Measurements from ENCODE around the gene MAGEF1. TPM values are rescaled to one million over a fixed set of nuclear protein-coding genes. Genes with fewer than 3 reads are reported as not detected.

MAGEF1 gene
- total and polyA plus RNA-seq, 9 of the 15 experiments (the other 6 are each of a cell fraction or from before 2014, with no cell fraction given) = 1.5 to 39.1 (median 19.8) TPM

DNA sequence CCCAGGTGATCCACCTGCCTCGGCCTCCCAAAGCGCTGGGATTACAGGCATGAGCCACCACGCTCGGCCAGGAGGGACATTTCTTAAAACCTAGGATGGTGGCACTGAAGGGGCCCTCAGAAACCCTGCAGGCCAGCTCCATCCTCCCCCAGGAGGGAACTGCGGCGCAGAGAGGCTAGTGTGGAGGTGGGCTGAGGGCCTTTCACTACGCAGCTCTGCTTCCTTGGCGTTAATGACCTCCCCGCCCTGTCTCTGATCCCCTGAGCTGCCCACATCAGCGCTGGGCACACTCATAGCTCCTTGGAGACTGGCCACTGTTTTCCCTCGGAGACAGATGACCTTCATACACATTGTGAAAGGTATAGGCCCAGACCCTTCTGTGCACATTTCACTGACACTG is 46.2 kb upstream of the MAGEF1 start:
- POLR2A ChIA-PET = interaction anchor here (0.6 to 1.1 kb wide), 2 partner anchors 11 to 187 kb away, joined by 3 read pairs; no protein-coding TSS in a partner anchor
- in situ Hi-C loops (cut with MboI) = no loop called here
- H2AFZ ChIP-seq (ENCODE audit: low read depth, low read length) = no peak overlapping the region
- peaks cover 0 to 8% of the 10 kb centered on the region in 2 experiments; a peak in 2 of 5 replicates for H3K27me3 ChIP-seq (ENCODE audit: control insufficient read depth in 2 of 2, insufficient read depth in 2 of 2, low read length in 2 of 2)
- no peak for DNase-seq (ENCODE audit: extremely low read depth in 1 of 4, low spot score in 3 of 4)
- no peak for FAIRE-seq
- H3K27ac ChIP-seq (ENCODE audit: extremely low read depth, low read depth, low read length) = no peak overlapping the region
- no peaks in the 10 kb centered on the region for H4K20me1 ChIP-seq (replicated peaks; ENCODE audit: control insufficient read depth, insufficient read depth, low read length)
- peaks cover 3% of the 10 kb centered on the region for H3K9me1 ChIP-seq (ENCODE audit: control insufficient read depth, insufficient read depth, low read length)
- no peaks in the 10 kb centered on the region for H3K79me2 ChIP-seq (ENCODE audit: control insufficient read depth, insufficient read depth, low read length)
- H3K4me2 ChIP-seq (ENCODE audit: insufficient read depth, low read length) = no peak overlapping the region
- 32% methylated on average over 10 of the region's 11 CpGs for WGBS (ENCODE audit: insufficient coverage, low coverage, missing lambda C conversion rate)
- no peaks in the 10 kb centered on the region for H3K9me3 ChIP-seq (replicated peaks; ENCODE audit: control insufficient read depth, insufficient read depth, low read depth, low read length)
- no peak for TF ChIP-seq MEF2D (tag; conservative IDR thresholded peaks at IDR 0.05; ENCODE audit: low read depth)
- no peak for TF ChIP-seq NELFE (IDR thresholded peaks at IDR 0.05; ENCODE audit: insufficient read depth, insufficient read length)
- TF ChIP-seq, protein P1, sequence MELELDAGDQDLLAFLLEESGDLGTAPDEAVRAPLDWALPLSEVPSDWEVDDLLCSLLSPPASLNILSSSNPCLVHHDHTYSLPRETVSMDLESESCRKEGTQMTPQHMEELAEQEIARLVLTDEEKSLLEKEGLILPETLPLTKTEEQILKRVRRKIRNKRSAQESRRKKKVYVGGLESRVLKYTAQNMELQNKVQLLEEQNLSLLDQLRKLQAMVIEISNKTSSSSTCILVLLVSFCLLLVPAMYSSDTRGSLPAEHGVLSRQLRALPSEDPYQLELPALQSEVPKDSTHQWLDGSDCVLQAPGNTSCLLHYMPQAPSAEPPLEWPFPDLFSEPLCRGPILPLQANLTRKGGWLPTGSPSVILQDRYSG (tag; conservative IDR thresholded peaks at IDR 0.05; ENCODE audit: low read depth) = no peak
- TF ChIP-seq, protein P2, sequence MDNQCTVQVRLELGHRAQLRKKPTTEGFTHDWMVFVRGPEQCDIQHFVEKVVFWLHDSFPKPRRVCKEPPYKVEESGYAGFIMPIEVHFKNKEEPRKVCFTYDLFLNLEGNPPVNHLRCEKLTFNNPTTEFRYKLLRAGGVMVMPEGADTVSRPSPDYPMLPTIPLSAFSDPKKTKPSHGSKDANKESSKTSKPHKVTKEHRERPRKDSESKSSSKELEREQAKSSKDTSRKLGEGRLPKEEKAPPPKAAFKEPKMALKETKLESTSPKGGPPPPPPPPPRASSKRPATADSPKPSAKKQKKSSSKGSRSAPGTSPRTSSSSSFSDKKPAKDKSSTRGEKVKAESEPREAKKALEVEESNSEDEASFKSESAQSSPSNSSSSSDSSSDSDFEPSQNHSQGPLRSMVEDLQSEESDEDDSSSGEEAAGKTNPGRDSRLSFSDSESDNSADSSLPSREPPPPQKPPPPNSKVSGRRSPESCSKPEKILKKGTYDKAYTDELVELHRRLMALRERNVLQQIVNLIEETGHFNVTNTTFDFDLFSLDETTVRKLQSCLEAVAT (IDR thresholded peaks at IDR 0.05) = no peak
- no peak for TF ChIP-seq ZFX (CRISPR knock-in tag; IDR thresholded peaks at IDR 0.05)
- TF ChIP-seq ZNF507 (tag; conservative IDR thresholded peaks at IDR 0.05) = no peak
- TF ChIP-seq, protein P3, sequence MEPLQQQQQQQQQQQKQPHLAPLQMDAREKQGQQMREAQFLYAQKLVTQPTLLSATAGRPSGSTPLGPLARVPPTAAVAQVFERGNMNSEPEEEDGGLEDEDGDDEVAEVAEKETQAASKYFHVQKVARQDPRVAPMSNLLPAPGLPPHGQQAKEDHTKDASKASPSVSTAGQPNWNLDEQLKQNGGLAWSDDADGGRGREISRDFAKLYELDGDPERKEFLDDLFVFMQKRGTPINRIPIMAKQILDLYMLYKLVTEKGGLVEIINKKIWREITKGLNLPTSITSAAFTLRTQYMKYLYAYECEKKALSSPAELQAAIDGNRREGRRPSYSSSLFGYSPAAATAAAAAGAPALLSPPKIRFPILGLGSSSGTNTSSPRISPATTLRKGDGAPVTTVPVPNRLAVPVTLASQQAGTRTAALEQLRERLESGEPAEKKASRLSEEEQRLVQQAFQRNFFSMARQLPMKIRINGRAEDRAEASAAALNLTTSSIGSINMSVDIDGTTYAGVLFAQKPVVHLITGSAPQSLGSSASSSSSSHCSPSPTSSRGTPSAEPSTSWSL (CRISPR knock-in tag; IDR thresholded peaks at IDR 0.05; ENCODE audit: borderline replicate concordance) = no peak
- no peak for TF ChIP-seq ZNF212 (CRISPR knock-in tag; IDR thresholded peaks at IDR 0.05)
- no peak for TF ChIP-seq CBX3 (IDR thresholded peaks at IDR 0.05; ENCODE audit: borderline replicate concordance in 1 of 2, low read length in 2 of 2)
- no peak for TF ChIP-seq MYC (IDR thresholded peaks at IDR 0.05; ENCODE audit: low read depth, low read length)
- no peak for TF ChIP-seq MYC (CRISPR knock-in tag; IDR thresholded peaks at IDR 0.05; ENCODE audit: borderline replicate concordance, low read depth)
- TF ChIP-seq, protein P4, sequence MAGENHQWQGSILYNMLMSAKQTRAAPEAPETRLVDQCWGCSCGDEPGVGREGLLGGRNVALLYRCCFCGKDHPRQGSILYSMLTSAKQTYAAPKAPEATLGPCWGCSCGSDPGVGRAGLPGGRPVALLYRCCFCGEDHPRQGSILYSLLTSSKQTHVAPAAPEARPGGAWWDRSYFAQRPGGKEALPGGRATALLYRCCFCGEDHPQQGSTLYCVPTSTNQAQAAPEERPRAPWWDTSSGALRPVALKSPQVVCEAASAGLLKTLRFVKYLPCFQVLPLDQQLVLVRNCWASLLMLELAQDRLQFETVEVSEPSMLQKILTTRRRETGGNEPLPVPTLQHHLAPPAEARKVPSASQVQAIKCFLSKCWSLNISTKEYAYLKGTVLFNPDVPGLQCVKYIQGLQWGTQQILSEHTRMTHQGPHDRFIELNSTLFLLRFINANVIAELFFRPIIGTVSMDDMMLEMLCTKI (IDR thresholded peaks at IDR 0.05; ENCODE audit: partially characterized antibody) = no peak
- TF ChIP-seq YBX1 (IDR thresholded peaks at IDR 0.05) = no peak
- TF ChIP-seq MIER1 (IDR thresholded peaks at IDR 0.05; ENCODE audit: low read depth) = no peak
- no peak for TF ChIP-seq ZNF444 (CRISPR knock-in tag; IDR thresholded peaks at IDR 0.05)
- TF ChIP-seq RBM39 (optimal IDR thresholded peaks at IDR 0.05; ENCODE audit: low read depth, low read length) = no peak
- intact Hi-C loops (cut with micrococcal nuclease) = no loop called here
- CTCF ChIA-PET (ENCODE audit: low intra/inter-chr PET ratio) = no interaction called here
- no TSS peak for BruUV-seq (replicated peaks)
- no peaks in the 10 kb centered on the region for H3K36me3 ChIP-seq (ENCODE audit: control insufficient read depth, insufficient read depth, low read length)
- no peak overlapping the region for H3K9ac ChIP-seq (ENCODE audit: insufficient read depth in 1 of 2, low read depth in 2 of 2, low read length in 2 of 2)
- ATAC-seq = no peak
- peaks cover 0 to 4% of the 10 kb centered on the region in 2 experiments; a peak in 1 of 5 replicates for H3K4me1 ChIP-seq (replicated peaks in 1 of 2; ENCODE audit: control insufficient read depth in 2 of 2, insufficient read depth in 2 of 2, low read length in 2 of 2)
- H3K4me3 ChIP-seq = no peak overlapping the region
